Esophagus squamous epithelium (tissue), 5 donors: ENCODE data around the gene SLC50A1. TPM values are rescaled to one million over a fixed set of nuclear protein-coding genes. Genes with fewer than 3 reads are reported as not detected.
"Not testable (repeated sequence)": the region's sequence is repeated elsewhere in the genome, so short reads cannot be mapped to it uniquely, and the experiment has no call there.

Experiments
- DNase-seq: peaks from one replicate; lab custom pipeline; 2025; lab: John Stamatoyannopoulos, UW
- H3K27ac ChIP-seq, 4 donors: fragments of 200-600 bp; sonication (generic); one replicate each; pipeline ENCODE4 v1.5.1; 2016 to 2019; ENCODE audit warnings: mild to moderate bottlenecking in 1 of 4
- H3K27me3 ChIP-seq, 4 donors: fragments of 200-600 bp; sonication (generic); 1 replicate in 3 of 4; 2 replicates in 1 of 4; pipeline versions ENCODE4 v1.5.1 to v1.6.0; 2017 to 2021; ENCODE audit warnings: antibody characterized with exemption in 1 of 4
- H3K36me3 ChIP-seq, 3 donors: fragments of 200-600 bp; sonication (generic); one replicate each; pipeline ENCODE4 v1.5.1; 2016 to 2019
- H3K4me1 ChIP-seq, 3 donors: fragments of 200-600 bp; sonication (generic); one replicate each; pipeline ENCODE4 v1.5.1; 2017 to 2019
- H3K4me3 ChIP-seq, 4 donors: fragments of 200-600 bp; sonication (generic); 1 replicate in 3 of 4; 2 replicates in 1 of 4; pipeline ENCODE4 v1.5.1; 2016 to 2019; ENCODE audit warnings: mild to moderate bottlenecking in 2 of 4, moderate library complexity in 1 of 4
- H3K9me3 ChIP-seq, 3 donors: fragments of 200-600 bp; sonication (generic); one replicate each; pipeline ENCODE4 v1.5.1; 2016 to 2019
- POLR2A ChIP-seq, 4 donors: fragments of 450-650 bp; IDR thresholded peaks; one replicate each; pipeline ENCODE4 v1.6.1; 2017; ENCODE audit warnings: antibody characterized with exemption in 4 of 4, mild to moderate bottlenecking in 4 of 4, moderate library complexity in 3 of 4
- WGBS, 2 donors: methylation state at CpG; one replicate each; pipeline ENCODE4 v1.1.5; 2018; 5-methylcytosine and 5-hydroxymethylcytosine counted together
- intact Hi-C: fragments of 100-400 bp; cut with DNase I; formaldehyde crosslinking; loops from one replicate; pipeline ENCODE4 v1.15.0; 2022
- total RNA-seq, 4 donors: library from RNA; depleted of rRNA; stranded (reverse); fragments of >200 nt; gene quantifications; one replicate each; pipeline ENCODE4 v1.1.0, GENCODE V29; 2016
- TF ChIP-seq, protein P1 (sequence below), 6 experiments: fragments of 450-650 bp in 4 of 6; fragments of 200-600 bp in 2 of 6; sonication (generic) in 2 of 6; IDR thresholded peaks; one replicate each; pipeline ENCODE4 v1.5.1; 2016 to 2019; ENCODE audit warnings: antibody characterized with exemption in 6 of 6, mild to moderate bottlenecking in 4 of 6, moderate library complexity in 4 of 6
- donor health status: DM: yes; HTN: yes; CAD: no.

SLC50A1 gene
- total RNA-seq, 4 donors from 2014 or later: 21.4 to 27.2 (median 26.0) TPM

- intact Hi-C loops: no loop called here
- 33 to 41% methylated on average over 5 to 17 of the region's 27 CpGs for WGBS, 2 donors
- Histone ChIP-seq H3K27ac (peak overlapping the region; percentile 4 to 79 (median 50)), H3K9me3 (no peaks in the 10 kb centered on the region), H3K4me1 (peaks cover 9 to 31% (median 13%) of the 10 kb centered on the region in 3 donors), H3K4me3 (peak overlapping the region in 1 of 4 donors; percentile 45), H3K27me3 (peaks cover 0 to 11% (median 0%) of the 10 kb centered on the region in 4 donors), H3K36me3 (peaks cover 0 to 24% (median 13%) of the 10 kb centered on the region in 3 donors)
- no peak for TF ChIP-seq POLR2A (IDR thresholded peaks at IDR 0.05)
- TF ChIP-seq, protein P1, sequence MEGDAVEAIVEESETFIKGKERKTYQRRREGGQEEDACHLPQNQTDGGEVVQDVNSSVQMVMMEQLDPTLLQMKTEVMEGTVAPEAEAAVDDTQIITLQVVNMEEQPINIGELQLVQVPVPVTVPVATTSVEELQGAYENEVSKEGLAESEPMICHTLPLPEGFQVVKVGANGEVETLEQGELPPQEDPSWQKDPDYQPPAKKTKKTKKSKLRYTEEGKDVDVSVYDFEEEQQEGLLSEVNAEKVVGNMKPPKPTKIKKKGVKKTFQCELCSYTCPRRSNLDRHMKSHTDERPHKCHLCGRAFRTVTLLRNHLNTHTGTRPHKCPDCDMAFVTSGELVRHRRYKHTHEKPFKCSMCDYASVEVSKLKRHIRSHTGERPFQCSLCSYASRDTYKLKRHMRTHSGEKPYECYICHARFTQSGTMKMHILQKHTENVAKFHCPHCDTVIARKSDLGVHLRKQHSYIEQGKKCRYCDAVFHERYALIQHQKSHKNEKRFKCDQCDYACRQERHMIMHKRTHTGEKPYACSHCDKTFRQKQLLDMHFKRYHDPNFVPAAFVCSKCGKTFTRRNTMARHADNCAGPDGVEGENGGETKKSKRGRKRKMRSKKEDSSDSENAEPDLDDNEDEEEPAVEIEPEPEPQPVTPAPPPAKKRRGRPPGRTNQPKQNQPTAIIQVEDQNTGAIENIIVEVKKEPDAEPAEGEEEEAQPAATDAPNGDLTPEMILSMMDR (IDR thresholded peaks at IDR 0.05): no peak
- no peak for DNase-seq
Observed at GRCh38 chr1:155166471-155167165, 31.0 kb downstream of the SLC50A1 start.

DNA sequence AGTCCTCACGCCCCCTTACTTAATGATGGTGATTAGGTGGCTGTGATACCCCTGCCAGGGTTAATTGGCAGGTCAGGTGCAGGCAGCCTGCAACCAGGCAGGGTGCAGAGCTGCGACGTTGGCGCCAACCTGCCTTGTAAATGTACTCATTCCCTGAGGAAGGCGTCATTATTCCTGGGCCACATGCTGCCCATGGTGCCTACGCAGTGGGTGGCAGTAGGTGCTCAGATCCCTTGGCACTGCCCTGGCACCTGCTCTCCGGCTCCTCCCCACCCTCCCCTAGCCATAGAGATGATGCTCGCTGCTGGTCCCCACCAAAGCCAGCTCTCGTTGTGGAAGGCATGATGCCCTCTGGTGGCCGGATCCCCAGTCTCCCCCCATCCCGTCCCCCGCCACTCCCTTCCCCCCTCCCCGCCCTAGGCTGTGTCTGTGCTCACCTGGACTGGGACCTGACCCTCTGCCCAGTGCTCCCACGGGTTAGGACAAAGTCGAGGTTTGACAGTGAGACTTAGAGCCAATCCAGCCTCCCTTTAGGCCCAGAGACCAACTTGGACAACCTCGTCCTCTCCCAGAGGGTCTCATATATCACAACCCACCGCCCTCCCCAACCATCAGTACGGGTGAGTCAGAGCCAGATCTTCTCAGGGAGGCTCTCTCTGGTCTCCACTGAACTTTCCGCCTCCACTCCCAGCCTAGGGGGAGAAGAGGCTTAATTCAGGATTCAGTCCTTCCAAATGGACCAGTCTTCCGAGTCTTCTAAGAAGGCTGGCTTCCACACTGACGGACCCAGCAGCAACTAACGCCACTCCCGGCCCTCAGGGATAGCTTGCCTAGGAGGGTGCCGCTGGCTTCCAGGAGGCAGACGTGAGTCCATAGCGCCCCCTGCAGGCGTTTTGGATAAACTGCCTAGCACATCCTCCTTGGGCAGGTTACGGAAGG is 31.8 kb downstream of the SLC50A1 start:
- 5 to 7% methylated on average over 4 to 20 of the region's 28 CpGs for WGBS, 2 donors
- Histone ChIP-seq H3K9me3 (no peaks in the 10 kb centered on the region), H3K27me3 (peaks cover 0 to 11% (median 0%) of the 10 kb centered on the region in 4 donors), H3K27ac (peak overlapping the region in 3 of 4 donors; percentile 34 to 79 (median 65)), H3K4me3 (peak overlapping the region in 1 of 4 donors; percentile 45), H3K36me3 (peaks cover 0 to 24% (median 13%) of the 10 kb centered on the region in 3 donors), H3K4me1 (peaks cover 9 to 39% (median 18%) of the 10 kb centered on the region in 3 donors)
- DNase-seq: no peak
- intact Hi-C loops: loop anchor here (2.0 kb wide), 1 partner anchor 75 kb away; no protein-coding TSS in a partner anchor
- TF ChIP-seq, protein P1 (IDR thresholded peaks at IDR 0.05): peak; percentile 82 to 97 (median 94)
- no peak for TF ChIP-seq POLR2A (IDR thresholded peaks at IDR 0.05)

- H3K9me3 ChIP-seq, DNase-seq, H3K27ac ChIP-seq, H3K4me3 ChIP-seq: not testable (repeated sequence)
- Histone ChIP-seq H3K4me1 (peaks cover 9 to 43% (median 19%) of the 10 kb centered on the region in 3 donors), H3K36me3 (peaks cover 0 to 24% (median 13%) of the 10 kb centered on the region in 3 donors), H3K27me3 (peaks cover 0 to 11% (median 0%) of the 10 kb centered on the region in 4 donors)
- 41 to 48% methylated on average over 4 of the region's 4 CpGs for WGBS, 2 donors
- intact Hi-C loops: loop anchor here (2.0 kb wide), 1 partner anchor 75 kb away; no protein-coding TSS in a partner anchor
Observed at GRCh38 chr1:155168105-155168445, 32.4 kb downstream of the SLC50A1 start.

- intact Hi-C loops: loop anchor here (2.0 kb wide), 1 partner anchor 76 kb away; no protein-coding TSS in a partner anchor
- H3K4me1 ChIP-seq: peaks cover 12 to 48% (median 23%) of the 10 kb centered on the region in 3 donors
- peaks cover 0 to 24% (median 13%) of the 10 kb centered on the region in 3 donors for H3K36me3 ChIP-seq
- no peak overlapping the region for H3K27ac ChIP-seq
- no peaks in the 10 kb centered on the region for H3K9me3 ChIP-seq
- WGBS, 2 donors: 77 to 82% methylated on average over 9 to 10 of the region's 10 CpGs
- H3K27me3 ChIP-seq: peaks cover 0 to 13% (median 0%) of the 10 kb centered on the region in 4 donors
- H3K4me3 ChIP-seq: no peak overlapping the region
- TF ChIP-seq POLR2A (IDR thresholded peaks at IDR 0.05): no peak
- TF ChIP-seq, protein P1 (IDR thresholded peaks at IDR 0.05): no peak
- DNase-seq: no peak
Observed at GRCh38 chr1:155168456-155169210, 33.0 kb downstream of the SLC50A1 start.

DNA sequence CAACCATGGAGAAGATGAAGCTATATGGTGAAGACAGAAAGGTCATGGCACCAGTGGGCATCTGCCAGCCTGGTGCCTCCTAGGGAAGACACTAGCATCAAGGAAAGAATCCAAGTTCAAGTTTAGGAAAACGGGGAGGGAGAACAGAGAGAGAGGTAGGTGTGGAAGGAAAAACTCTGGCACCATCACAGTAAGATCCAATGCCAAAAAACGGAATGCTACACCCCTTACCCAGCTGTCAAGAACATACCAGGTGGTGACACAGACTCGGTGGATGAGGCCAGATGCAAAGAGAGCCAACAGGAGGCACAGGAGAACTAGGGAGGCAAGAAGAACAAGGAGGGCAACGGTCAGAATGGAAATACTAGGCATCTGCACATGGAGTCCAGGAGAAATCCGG is 33.9 kb downstream of the SLC50A1 start:
- Histone ChIP-seq H3K27ac (no peak overlapping the region), H3K4me3 (no peak overlapping the region), H3K36me3 (peaks cover 0 to 24% (median 13%) of the 10 kb centered on the region in 3 donors), H3K4me1 (peaks cover 21 to 57% (median 31%) of the 10 kb centered on the region in 3 donors), H3K27me3 (peaks cover 0 to 22% (median 0%) of the 10 kb centered on the region in 4 donors), H3K9me3 (no peaks in the 10 kb centered on the region)
- intact Hi-C loops: loop anchor here (2.0 kb wide), 1 partner anchor 77 kb away; no protein-coding TSS in a partner anchor
- WGBS, 2 donors: 63 to 67% methylated on average over 5 of the region's 5 CpGs
- DNase-seq: no peak
- no peak for TF ChIP-seq POLR2A (IDR thresholded peaks at IDR 0.05)
- TF ChIP-seq, protein P1 (IDR thresholded peaks at IDR 0.05): no peak
